Body of pancreas (tissue), 4 donors: Measurements from ENCODE around the gene GAK. TPM values are rescaled to one million over a fixed set of nuclear protein-coding genes. Genes with fewer than 3 reads are reported as not detected.

ENCODE experiments used
- ATAC-seq: fragments of 150-250 bp; one replicate; pipeline ENCODE4 v1.9.1; 2016
- DNase-seq, 4 donors: peaks; one replicate each; pipeline ENCODE4 v3.0.0-alpha.2; 2019
- H3K27ac ChIP-seq, 4 donors: fragments of 200-600 bp; sonication (generic); 1 replicate in 3 of 4; 2 replicates in 1 of 4; pipeline versions ENCODE4 v1.5.1 to v1.6.1; 2016 to 2019; ENCODE audit warnings: mild to moderate bottlenecking in 1 of 4, mixed read lengths in 1 of 4, moderate library complexity in 1 of 4
- H3K27me3 ChIP-seq, 2 donors: fragments of 200-600 bp; sonication (generic); one replicate each; pipeline ENCODE4 v1.6.0; 2016; ENCODE audit warnings: mild to moderate bottlenecking in 1 of 2
- H3K36me3 ChIP-seq, 2 donors: fragments of 200-600 bp; sonication (generic); replicated peaks in 1 of 2; 2 replicates each; pipeline ENCODE4 v1.5.1; 2016; ENCODE audit warnings: low read depth in 2 of 2; ENCODE audit not compliant: insufficient read depth in 1 of 2
- H3K4me1 ChIP-seq: fragments of 200-600 bp; sonication (generic); one replicate; pipeline ENCODE4 v1.6.0; 2016
- H3K4me3 ChIP-seq, 2 donors: fragments of 200-600 bp; sonication (generic); 1 replicate in 1 of 2; 2 replicates in 1 of 2; pipeline ENCODE4 v1.5.1; 2016 to 2019
- H3K9me3 ChIP-seq, 3 donors: fragments of 200-600 bp; sonication (generic); 1 replicate in 2 of 3; 2 replicates in 1 of 3; pipeline ENCODE4 v1.5.1; 2016
- POLR2A ChIP-seq, 3 donors: fragments of 450-650 bp; IDR thresholded peaks; one replicate each; pipeline ENCODE4 v1.6.1; 2016; ENCODE audit warnings: antibody characterized with exemption in 3 of 3, mild to moderate bottlenecking in 2 of 3
- WGBS, 2 donors: methylation state at CpG; one replicate each; pipeline ENCODE4 v1.1.5; 2017; 5-methylcytosine and 5-hydroxymethylcytosine counted together
- intact Hi-C: fragments of 100-400 bp; cut with DNase I; formaldehyde crosslinking; loops from one replicate; pipeline ENCODE4 v1.15.1; 2023
- total RNA-seq, 2 donors: library from RNA; depleted of rRNA; stranded (reverse); fragments of >200 nt; gene quantifications; one replicate each; pipeline ENCODE4 v1.1.0, GENCODE V29; 2016
- TF ChIP-seq, protein P1 (sequence below), 7 experiments: fragments of 450-650 bp in 4 of 7; fragments of 200-600 bp in 3 of 7; sonication (generic) in 3 of 7; IDR thresholded peaks; one replicate each; pipeline ENCODE4 v1.5.1; 2016 to 2019; ENCODE audit warnings: antibody characterized with exemption in 7 of 7

The GAK gene
- total RNA-seq, 2 donors from 2014 or later, result 126 to 127 TPM

DNA sequence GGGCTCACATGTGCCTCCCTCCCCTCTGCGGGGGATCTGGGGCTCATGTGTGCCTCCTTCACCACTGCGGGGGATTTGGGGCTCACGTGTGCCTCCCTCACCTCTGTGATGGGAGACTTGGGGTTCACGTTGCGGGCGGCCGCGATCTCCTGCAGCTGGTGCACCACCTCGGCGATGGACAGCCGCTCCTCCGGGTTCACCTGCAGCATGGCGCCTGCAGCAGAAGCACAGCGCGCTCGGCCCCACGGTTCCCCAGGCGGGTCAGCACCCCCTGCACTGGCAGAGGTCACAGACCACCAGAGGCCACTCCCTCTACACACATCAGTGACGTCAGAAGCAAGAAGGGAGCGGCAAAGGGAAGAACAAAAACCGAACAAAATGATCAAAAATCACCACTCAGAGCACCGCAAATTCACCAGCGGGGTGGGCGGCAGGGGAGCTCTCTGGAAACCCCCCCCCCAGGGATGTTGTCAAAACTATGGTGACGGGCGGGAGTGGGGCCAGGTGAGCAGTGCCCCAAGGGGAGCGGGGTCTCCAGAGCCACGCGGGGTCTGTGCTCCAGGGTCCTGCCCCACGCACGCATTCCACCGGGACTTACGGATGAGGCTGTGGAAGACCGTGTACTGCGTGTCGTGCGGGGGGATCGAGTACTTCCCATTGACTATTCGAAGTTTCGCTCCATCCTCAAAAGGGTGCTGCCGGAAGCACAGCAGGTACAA, 38.7 kb downstream of the GAK start:
- Histone ChIP-seq H3K27ac (no peak overlapping the region), H3K27me3 (no peaks in the 10 kb centered on the region), H3K9me3 (no peaks in the 10 kb centered on the region), H3K36me3 (peaks cover 4 to 35% of the 10 kb centered on the region in 2 donors), H3K4me3 (no peak overlapping the region), H3K4me1 (no peaks in the 10 kb centered on the region)
- DNase-seq, result no peak
- intact Hi-C loops, result no loop called here
- 93 to 94% methylated on average over 30 to 40 of the region's 41 CpGs for WGBS, 2 donors
- ATAC-seq, result no peak
- TF ChIP-seq, protein P1, sequence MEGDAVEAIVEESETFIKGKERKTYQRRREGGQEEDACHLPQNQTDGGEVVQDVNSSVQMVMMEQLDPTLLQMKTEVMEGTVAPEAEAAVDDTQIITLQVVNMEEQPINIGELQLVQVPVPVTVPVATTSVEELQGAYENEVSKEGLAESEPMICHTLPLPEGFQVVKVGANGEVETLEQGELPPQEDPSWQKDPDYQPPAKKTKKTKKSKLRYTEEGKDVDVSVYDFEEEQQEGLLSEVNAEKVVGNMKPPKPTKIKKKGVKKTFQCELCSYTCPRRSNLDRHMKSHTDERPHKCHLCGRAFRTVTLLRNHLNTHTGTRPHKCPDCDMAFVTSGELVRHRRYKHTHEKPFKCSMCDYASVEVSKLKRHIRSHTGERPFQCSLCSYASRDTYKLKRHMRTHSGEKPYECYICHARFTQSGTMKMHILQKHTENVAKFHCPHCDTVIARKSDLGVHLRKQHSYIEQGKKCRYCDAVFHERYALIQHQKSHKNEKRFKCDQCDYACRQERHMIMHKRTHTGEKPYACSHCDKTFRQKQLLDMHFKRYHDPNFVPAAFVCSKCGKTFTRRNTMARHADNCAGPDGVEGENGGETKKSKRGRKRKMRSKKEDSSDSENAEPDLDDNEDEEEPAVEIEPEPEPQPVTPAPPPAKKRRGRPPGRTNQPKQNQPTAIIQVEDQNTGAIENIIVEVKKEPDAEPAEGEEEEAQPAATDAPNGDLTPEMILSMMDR (IDR thresholded peaks at IDR 0.05), result no peak
- no peak for TF ChIP-seq POLR2A (IDR thresholded peaks at IDR 0.05)

DNA sequence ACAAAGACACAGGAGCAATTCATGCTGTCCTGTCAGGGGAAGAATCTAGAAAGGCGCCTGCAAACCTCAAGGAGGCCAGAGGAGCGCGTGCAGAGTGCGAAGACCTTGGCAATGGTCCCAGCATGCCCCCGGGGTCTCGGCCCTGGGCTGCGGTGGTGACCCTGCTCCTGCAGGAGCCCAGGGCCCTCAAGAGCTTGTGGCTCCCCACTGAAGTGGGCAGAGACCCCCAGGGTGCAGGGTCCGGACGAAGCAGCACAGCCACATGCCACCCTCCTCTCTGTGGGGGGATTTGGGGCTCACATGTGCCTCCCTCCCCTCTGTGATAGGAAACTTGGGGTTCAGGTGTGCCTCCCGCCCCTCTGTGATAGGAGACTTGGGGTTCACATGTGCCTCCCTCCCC, 39.3 kb downstream of the GAK start:
- no peak for DNase-seq
- no peak for TF ChIP-seq POLR2A (IDR thresholded peaks at IDR 0.05)
- TF ChIP-seq, protein P1 (IDR thresholded peaks at IDR 0.05), result no peak
- H3K27me3 ChIP-seq, result no peaks in the 10 kb centered on the region
- H3K4me3 ChIP-seq, result no peak overlapping the region
- no peaks in the 10 kb centered on the region for H3K4me1 ChIP-seq
- intact Hi-C loops, result no loop called here
- H3K27ac ChIP-seq, result no peak overlapping the region
- no peaks in the 10 kb centered on the region for H3K9me3 ChIP-seq
- ATAC-seq, result no peak
- 93 to 95% methylated on average over 3 to 10 of the region's 10 CpGs for WGBS, 2 donors
- peaks cover 4 to 41% of the 10 kb centered on the region in 2 donors for H3K36me3 ChIP-seq

DNA sequence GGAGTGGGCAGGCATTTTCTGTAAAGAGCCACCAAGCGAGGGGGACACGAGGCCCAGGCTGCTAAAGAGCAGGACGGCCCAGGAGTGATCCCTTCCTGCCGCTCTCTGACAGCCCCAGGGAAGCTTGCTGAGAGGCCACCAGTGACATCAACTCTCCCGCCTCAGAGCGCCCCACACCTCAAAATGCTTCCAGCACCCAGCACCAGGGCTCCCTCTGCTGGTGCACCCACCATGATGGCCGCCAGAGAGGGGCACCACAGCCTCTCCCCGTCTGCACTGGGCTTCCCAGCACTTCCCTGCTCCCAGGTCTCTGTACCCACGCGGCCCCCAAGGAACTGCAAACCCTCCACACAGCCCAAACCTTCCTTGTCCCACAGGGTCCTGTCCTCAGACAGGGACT, 40.4 kb downstream of the GAK start:
- DNase-seq (no peak), ATAC-seq (no peak)
- Histone ChIP-seq H3K27me3 (no peaks in the 10 kb centered on the region), H3K9me3 (no peaks in the 10 kb centered on the region), H3K4me1 (no peaks in the 10 kb centered on the region), H3K4me3 (no peak overlapping the region), H3K27ac (no peak overlapping the region), H3K36me3 (peaks cover 4 to 39% of the 10 kb centered on the region in 2 donors)
- TF ChIP-seq, protein P1 (IDR thresholded peaks at IDR 0.05), result no peak
- no peak for TF ChIP-seq POLR2A (IDR thresholded peaks at IDR 0.05)
- 88 to 91% methylated on average over 6 to 10 of the region's 10 CpGs for WGBS, 2 donors
- intact Hi-C loops, result no loop called here

DNA sequence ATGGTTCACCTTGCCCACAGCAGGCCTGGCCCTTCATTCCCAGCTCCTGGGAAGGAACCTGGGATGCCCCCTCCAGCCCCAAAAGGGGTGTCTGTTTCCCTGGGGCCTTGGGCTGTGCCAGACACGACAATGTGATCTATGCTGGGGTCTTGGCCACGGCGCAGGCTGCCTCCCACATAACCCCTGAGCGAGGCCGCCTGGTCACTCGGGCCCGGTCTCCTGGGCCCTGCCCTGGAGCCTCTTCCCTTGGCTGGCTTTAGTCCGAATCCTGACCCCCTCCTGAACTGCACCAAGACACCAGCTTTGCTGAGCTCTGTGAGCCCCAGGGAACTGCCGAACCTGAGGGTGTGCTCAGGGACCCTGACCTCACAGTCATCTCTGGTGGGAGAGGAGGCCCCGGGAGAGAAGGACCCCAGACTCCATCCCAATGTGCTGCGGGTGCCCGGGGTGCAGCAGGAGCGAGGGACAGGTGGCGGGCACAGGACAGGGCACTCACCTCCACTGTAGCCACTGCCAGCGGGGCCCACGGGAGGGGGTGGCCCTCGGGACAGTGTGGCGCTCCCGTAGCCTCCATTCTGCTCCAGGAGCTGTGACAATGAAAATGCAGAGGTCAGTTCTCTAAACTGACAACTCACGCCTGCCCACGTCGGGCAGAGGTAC, 42.0 kb downstream of the GAK start:
- H3K9me3 ChIP-seq, result no peaks in the 10 kb centered on the region
- no peak for ATAC-seq
- H3K4me3 ChIP-seq, result no peak overlapping the region
- peaks cover 0 to 32% of the 10 kb centered on the region in 2 donors for H3K36me3 ChIP-seq
- no peak overlapping the region for H3K27ac ChIP-seq
- TF ChIP-seq POLR2A (IDR thresholded peaks at IDR 0.05), result no peak
- TF ChIP-seq, protein P1 (IDR thresholded peaks at IDR 0.05), result no peak
- no peaks in the 10 kb centered on the region for H3K4me1 ChIP-seq
- no peak for DNase-seq
- WGBS, 2 donors, result 92 to 94% methylated on average over 14 to 21 of the region's 22 CpGs
- intact Hi-C loops, result no loop called here
- no peaks in the 10 kb centered on the region for H3K27me3 ChIP-seq
